C4-2B (cell line): ENCODE measurements around the gene STH.

ENCODE experiments used
- ZFX ChIP-seq: fragments of 450-650 bp; IDR thresholded peaks from 2 replicates; pipeline ENCODE4 v1.6.1; 2017
- TF ChIP-seq, protein P1 (sequence below): fragments of 450-650 bp; conservative IDR thresholded peaks from 2 replicates; pipeline ENCODE4 v1.5.1; 2017; ENCODE audit warnings: mild to moderate bottlenecking

DNA sequence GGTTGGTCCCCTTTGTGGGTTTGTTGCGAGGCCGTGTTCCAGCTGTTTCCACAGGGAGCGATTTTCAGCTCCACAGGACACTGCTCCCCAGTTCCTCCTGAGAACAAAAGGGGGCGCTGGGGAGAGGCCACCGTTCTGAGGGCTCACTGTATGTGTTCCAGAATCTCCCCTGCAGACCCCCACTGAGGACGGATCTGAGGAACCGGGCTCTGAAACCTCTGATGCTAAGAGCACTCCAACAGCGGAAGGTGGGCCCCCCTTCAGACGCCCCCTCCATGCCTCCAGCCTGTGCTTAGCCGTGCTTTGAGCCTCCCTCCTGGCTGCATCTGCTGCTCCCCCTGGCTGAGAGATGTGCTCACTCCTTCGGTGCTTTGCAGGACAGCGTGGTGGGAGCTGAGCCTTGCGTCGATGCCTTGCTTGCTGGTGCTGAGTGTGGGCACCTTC, 27.3 kb upstream of the STH start:
- TF ChIP-seq, protein P1, sequence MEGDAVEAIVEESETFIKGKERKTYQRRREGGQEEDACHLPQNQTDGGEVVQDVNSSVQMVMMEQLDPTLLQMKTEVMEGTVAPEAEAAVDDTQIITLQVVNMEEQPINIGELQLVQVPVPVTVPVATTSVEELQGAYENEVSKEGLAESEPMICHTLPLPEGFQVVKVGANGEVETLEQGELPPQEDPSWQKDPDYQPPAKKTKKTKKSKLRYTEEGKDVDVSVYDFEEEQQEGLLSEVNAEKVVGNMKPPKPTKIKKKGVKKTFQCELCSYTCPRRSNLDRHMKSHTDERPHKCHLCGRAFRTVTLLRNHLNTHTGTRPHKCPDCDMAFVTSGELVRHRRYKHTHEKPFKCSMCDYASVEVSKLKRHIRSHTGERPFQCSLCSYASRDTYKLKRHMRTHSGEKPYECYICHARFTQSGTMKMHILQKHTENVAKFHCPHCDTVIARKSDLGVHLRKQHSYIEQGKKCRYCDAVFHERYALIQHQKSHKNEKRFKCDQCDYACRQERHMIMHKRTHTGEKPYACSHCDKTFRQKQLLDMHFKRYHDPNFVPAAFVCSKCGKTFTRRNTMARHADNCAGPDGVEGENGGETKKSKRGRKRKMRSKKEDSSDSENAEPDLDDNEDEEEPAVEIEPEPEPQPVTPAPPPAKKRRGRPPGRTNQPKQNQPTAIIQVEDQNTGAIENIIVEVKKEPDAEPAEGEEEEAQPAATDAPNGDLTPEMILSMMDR: no peak
- no peak for TF ChIP-seq ZFX
